ENCODE measurements around the gene GCHFR.

GCHFR gene

DNA sequence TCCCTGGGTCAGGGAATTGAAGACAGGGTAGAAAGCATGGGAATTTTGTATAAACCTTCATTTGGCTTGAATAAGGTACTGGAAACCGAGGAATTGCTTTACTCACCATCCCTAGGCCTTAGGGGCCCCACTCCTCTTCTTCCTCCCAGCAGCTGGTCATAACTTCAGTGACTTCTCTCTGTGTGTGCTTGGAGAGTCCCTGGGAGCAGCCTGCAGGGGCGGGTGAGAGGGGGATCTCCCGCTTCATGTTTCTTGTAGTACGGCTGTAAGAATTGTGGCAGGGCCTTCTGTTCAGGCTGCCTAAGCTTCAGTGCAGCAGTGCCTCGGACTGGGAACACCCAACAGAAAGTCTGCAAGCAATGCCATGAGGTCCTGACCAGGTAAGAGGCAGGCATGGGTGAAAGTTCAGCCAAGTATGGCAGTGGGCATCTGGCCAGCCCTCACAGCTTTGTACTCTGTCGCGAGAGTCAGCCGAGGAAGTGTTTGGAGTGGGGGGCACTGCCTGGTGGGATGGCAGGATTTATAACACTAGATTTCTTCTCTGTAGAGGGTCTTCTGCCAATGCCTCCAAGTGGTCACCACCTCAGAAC is 45.1 kb downstream of the GCHFR start:
- DNase-seq (ENCODE audit: low read depth) = no peak
- no peak overlapping the region; the same call in 1 of the 2 replicates for H3K4me3 ChIP-seq (ENCODE audit: low read depth, low read length)
- TF ChIP-seq, protein P1, sequence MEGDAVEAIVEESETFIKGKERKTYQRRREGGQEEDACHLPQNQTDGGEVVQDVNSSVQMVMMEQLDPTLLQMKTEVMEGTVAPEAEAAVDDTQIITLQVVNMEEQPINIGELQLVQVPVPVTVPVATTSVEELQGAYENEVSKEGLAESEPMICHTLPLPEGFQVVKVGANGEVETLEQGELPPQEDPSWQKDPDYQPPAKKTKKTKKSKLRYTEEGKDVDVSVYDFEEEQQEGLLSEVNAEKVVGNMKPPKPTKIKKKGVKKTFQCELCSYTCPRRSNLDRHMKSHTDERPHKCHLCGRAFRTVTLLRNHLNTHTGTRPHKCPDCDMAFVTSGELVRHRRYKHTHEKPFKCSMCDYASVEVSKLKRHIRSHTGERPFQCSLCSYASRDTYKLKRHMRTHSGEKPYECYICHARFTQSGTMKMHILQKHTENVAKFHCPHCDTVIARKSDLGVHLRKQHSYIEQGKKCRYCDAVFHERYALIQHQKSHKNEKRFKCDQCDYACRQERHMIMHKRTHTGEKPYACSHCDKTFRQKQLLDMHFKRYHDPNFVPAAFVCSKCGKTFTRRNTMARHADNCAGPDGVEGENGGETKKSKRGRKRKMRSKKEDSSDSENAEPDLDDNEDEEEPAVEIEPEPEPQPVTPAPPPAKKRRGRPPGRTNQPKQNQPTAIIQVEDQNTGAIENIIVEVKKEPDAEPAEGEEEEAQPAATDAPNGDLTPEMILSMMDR (IDR thresholded peaks at IDR 0.05; ENCODE audit: low read depth, low read length, missing control alignments) = no peak

DNA sequence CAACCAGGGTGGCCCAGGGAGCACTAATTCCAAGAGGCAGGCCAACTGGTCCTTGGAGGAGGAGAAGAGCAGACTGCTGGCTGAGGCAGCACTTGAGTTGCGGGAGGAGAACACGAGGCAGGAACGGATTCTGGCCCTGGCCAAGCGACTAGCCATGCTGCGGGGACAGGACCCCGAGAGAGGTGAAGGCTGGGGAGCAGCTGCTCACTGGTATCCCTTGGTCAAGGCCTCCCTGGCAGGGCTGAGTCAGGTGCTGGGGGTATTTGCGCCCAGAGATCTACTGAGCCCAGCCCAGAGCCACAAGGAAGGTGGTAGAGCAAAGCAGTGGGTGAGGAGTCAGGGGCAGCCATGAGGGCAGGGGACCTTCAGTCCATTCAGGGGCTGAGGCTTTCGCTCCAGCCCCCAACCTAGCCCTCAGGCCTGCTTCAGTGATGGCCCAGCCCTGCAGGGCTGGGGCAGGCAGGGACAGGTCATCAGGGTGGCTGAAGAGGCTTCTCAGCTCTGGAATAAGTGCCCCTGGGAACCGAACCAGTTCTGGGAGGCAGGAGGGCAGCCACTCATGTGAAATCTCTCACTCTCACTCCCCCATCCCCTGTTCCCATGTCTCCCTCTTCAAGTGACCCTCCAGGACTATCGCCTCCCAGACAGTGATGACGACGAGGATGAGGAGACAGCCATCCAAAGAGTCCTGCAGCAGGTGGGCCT is 49.0 kb downstream of the GCHFR start:
- H3K4me3 ChIP-seq (ENCODE audit: low read depth, low read length) = no peak overlapping the region
- TF ChIP-seq, protein P1 (IDR thresholded peaks at IDR 0.05; ENCODE audit: low read depth, low read length, missing control alignments) = no peak
- DNase-seq (ENCODE audit: low read depth) = no peak

DNA sequence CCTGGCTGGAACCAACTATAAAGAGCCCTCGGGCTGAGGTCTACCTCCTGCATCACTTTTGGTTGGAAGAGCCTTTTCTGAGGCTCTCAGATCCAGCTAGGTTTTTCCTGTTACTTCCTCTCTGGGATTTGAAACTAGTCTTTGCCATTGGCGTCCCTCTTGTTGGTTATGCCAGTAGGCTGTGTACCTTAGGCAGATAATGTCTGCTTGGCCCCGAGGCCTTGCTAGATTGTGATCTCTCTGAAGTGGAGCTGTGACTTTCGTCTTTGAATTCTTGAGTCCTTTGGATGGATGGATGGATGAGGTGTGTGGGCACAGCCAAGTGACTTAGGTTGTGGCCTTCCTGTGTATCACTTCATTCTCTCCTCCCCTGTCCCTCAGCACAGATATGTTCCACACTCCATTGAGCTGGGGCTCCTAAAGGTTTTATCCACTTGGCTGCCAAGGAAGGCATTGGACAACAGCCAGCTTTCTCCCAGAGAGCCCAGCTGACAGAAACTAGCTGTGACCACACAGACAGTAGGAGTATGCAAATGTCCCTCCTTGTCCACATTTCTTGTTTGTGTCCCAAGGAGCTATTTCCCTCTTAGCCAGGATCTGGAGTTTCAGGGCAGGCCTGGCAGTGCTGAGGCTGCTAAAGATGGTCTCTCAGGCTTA is 51.3 kb downstream of the GCHFR start:
- no peak overlapping the region for H3K4me3 ChIP-seq (ENCODE audit: low read depth, low read length)
- TF ChIP-seq, protein P1 (IDR thresholded peaks at IDR 0.05; ENCODE audit: low read depth, low read length, missing control alignments) = no peak
- no peak for DNase-seq (ENCODE audit: low read depth)

Data from GM12864 (cell line).